ENCODE results near the gene SYCE1.

GRCh38 chr10:133528845-133529575, 36.4 kb downstream of the SYCE1 start:
- no peak for TF ChIP-seq CTCF (IDR thresholded peaks at IDR 0.05; ENCODE audit: insufficient read depth, low read length)
- peak; percentile 31 for TF ChIP-seq POLR2AphosphoS5 (IDR thresholded peaks at IDR 0.05; ENCODE audit: low read depth)
- no peak for TF ChIP-seq REST (IDR thresholded peaks at IDR 0.05; ENCODE audit: insufficient replicate concordance, low read depth)

Measured in HL-60 (cell line).